Activated effector memory CD4-positive, alpha-beta T cell treated with anti-CD3 and anti-CD28 coated beads, Interleukin-2, amount 50 U/mL, for 16 hours (primary cell): ENCODE data around the gene CCPG1.
A peak's percentile ranks its signal among the peaks of the same experiment; 100 is the strongest.
"Not testable (repeated sequence)": the region's sequence is repeated elsewhere in the genome, so short reads cannot be mapped to it uniquely, and the experiment has no call there.

Experiments used
- DNase-seq: peaks from one replicate; pipeline ENCODE4 v3.0.0-alpha.2; 2020

CCPG1 gene

GRCh38 chr15:55408012-55408928, at the start of gene CCPG1, which contains the start of gene PIERCE2:
Gene CCPG1, minus strand, starts transcription at chr15:55408359. Its CDS starts 18,935 bp downstream, at chr15:55389424.
Gene PIERCE2, plus strand, starts transcription at chr15:55408495. Its CDS starts 274 bp downstream, at chr15:55408769.
- DNase-seq = peak; percentile 95

GRCh38 chr15:55457401-55458022, 49.4 kb upstream of the CCPG1 start:
- DNase-seq = no peak

GRCh38 chr15:55447030-55447394, 38.9 kb upstream of the CCPG1 start:
- DNase-seq = not testable (repeated sequence)

GRCh38 chr15:55446379-55447029, 38.3 kb upstream of the CCPG1 start:
- not testable (repeated sequence) for DNase-seq

- not testable (repeated sequence) for DNase-seq
These were observed 37.8 kb upstream of the CCPG1 start for GRCh38 chr15:55445936-55446335.

- not testable (repeated sequence) for DNase-seq
These were observed 35.0 kb upstream of the CCPG1 start for GRCh38 chr15:55443141-55443540.

DNA sequence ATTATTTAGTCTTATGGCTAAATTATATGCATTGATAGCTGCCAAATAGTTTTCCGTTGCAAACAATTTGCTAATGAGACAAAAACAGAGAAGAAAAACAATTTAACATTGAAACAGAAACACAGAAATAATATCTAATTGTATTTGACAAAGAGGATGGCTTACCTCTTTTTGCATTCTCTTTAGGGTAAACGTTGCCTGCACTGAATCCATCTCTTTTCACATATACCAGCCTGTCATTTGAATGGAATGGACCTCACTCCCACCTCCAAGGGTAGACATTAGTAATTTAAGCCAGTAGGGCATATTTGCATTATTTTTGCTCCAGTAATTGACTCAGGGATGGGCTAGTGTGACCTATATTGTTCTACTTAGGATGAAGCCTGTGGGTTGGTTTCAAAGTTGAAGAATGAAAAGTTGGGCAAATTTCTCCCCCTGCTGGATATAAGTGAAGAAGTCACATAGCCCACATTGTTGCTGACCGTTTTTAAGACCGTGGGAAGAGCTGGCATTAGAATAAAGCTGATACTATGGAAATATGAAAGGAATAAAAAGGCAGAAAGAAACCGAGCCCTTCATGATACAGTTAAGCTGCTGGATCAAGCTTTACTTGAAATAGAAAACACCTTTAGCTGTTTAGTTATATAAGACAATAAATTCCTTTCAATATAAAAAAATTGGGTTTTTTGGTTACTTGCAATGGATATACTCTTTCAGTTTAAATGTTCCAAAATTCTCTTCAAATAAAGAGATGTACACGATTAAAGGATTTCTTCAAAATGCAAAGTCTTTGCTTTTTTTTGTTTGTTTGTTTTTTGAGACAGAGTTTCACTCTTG, 27.0 kb upstream of the CCPG1 start:
- no peak for DNase-seq

- DNase-seq = no peak
These were observed 13.9 kb upstream of the CCPG1 start for GRCh38 chr15:55422089-55422488.

DNA sequence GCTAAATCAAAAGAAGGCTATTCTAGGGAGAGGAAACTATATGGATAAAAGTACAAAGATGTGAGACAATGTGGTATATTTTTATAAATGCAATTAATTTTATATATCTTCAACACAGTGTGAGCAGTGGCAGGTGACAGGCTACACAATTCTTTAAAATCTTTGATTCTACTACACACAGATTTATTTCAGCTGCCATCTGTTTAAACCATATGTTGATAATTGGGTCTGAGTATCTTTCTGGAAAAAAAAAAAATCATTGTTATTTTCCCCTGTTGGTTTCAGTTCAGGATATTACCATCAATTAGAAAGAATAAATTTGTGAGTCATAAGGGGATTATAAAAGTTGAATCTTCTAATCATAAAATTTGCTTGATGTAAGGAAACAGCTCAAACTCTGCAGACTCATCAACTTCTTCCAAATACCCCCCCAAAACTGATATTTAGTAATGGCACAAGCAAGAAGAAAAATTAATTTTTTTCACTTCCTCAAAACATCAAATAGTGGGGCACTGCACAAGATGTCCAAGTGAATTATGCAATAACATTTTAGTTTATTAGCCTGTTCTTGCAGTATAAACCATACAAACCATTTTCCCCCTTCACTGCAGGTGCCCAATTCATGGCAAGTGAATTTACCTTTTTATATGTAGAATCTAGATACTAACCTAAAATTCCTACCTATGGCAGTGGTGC, 12.2 kb upstream of the CCPG1 start:
- no peak for DNase-seq

DNA sequence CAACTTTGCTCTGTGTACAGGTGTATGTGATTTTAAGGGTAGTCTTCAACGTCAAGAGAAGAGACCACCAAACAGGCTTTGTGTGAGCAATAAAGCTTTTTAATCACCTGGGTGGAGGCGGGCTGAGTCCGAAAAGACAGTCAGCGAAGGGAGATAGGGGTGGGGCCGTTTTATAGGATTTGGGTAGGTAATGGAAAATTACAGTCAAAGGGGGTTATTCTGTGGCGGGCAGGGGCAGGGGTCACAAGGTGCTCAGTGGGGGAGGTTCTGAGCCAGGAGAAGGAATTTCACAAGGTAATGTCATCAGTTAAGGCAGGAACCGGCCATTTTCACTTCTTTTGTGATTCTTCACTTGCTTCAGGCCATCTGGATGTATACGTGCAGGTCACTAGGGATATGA, 9.5 kb upstream of the CCPG1 start:
- DNase-seq = not testable (repeated sequence)

DNA sequence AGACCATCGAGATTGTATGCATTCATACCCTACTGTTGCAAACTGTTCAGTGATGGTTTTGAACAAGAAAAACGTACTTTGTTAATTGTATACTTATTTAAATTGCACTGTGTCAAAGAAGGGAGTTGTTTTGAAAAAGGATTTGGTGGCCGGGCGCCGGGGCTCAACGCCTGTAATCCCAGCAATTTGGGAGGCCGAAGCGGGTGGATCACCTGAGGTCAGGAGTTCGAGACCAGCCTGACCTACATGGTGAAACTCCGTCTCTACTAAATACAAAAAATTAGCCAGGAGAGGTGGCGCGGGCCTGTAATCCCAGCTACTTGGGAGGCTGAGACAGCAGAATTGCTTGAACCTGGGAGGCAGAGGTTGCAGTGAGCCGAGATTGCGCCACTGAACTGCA, 817 bp upstream of the CCPG1 start:
- DNase-seq = not testable (repeated sequence)

DNA sequence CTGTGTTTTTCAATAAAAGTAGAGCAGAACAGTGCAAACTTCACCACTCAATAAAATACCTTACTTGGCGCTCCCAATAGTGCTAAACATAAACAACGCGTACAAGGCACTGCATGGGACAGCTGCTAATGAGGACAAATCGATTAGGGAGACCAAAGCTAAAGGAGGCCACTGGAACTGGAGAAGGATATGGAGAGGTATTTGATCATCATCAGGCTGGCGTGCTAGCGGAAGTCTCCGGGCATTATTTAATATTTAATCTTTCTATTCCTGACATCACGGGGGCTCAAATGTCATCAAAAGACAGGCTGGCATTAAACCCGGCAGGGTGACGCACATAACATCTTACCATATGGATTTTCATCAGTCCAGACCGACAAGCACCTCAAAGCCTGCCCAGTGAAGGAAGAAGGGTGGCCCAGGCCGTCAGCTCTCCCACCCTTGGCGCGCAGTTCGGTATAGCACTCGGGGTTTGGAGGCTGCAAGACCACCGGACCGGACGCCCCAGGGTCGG, 604 bp downstream of the CCPG1 start:
- no peak for DNase-seq

DNA sequence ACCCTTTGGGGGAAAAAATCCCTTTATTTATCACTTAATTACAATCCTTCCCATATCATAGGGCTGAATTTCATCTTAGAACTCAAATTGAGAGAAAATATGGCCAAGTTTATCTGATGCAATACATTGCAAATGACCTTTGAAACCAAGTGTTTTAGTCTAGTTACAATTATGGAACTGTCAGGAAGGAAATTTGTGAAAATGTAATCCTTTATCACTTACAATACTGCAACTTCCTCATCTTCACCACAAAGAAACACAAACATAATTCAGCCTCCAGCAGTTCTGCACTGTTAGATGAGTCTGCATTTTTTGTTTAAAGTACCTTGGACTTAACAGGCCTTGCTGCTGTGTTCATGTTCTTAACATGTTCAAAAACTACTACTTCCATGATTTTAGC, 4.6 kb downstream of the CCPG1 start:
- no peak for DNase-seq

DNA sequence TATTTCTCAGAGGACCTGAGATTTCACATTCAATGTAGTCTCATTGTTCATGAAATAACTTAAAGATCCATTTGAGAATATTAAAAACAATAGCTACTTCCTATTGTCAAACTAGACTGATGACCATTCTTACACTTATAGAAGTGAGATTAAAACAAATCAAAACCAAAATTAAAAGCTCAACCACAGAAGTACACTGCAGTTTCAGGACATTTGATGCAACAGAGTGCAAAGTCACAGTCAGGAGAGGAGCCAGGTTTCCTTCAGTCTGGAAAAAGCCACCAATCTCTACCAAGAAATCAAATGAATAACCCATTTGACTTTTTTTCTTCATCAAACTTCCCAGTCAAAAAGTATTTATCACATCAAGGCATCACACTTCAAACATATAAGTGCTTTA, 5.5 kb downstream of the CCPG1 start:
- no peak for DNase-seq

- no peak for DNase-seq
These were observed 6.3 kb downstream of the CCPG1 start for GRCh38 chr15:55401786-55402246.

GRCh38 chr15:55400050-55400449, 8.1 kb downstream of the CCPG1 start:
- not testable (repeated sequence) for DNase-seq

DNA sequence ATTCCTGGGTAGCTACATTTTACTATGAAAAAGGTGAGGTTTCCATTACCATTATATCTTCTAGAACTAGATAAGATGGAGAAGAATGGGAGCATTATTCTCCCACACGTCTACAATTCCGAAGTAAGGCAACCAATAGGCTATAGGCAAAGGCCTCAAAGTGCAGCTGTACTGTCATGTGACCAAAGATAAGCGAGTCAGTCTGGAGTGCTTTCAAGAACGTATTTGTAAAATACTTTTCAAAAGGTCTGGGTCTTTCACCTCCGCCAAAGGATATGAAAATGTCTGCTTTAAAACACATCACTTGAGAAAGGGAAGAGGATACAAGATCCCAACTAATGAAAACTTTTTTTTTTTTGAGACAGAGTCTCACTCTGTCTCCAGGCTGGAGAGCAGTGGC, 9.9 kb downstream of the CCPG1 start:
- DNase-seq = no peak

- DNase-seq = no peak
These were observed 13.5 kb downstream of the CCPG1 start for GRCh38 chr15:55394694-55395093.

DNA sequence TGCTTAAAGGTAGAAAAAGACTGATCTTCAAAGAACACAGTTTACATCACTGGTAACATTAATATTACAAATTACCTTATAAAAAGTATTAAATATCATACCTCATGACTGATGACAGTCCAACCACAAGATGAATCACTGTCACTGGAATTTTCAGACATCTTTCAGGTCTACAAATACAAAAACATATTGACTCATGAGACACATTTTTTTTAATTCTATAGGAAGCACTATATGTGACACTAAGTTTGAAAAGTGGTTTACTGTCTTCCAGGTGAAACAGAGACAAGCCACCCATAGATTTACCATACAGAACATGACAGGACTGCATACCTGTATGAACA, 18.9 kb downstream of the CCPG1 start:
- DNase-seq = no peak

DNA sequence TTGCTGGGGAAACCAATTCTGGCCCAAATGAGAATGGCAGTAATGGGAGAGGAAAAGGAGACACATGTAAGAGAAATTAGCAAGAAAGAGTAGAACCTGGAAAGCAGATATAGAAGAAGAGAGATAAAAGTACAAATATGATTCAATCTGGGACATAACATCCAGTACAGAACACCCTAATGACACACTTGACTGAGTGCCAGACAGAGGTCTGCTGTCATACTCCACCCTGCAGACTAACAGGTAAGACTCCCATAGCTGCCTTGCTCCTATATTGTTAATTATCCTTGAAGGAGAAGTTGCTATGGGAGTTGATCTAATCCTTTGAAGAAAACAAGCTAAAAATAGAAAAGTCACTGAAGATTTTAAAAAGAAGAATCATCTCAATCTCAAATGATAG, 21.1 kb downstream of the CCPG1 start:
- no peak for DNase-seq

DNA sequence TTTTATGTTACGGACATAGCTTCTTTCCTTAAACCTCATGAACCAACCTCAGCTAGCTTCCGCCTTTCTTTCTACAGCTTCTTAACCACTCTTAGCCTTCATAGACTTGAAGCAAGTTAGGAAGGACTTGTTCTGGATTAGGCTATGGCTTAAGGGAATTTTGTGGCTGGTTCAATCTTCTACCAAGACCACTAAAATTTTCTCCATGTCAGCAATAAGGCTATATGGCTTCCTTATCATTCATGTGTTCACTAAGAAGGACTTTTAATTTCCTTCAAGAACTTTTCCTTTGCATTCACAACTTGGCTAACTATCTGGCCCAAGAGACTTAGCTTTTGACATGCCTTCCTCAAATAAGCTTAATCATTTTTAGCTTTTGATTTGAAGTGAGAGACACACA, 24.5 kb downstream of the CCPG1 start:
- DNase-seq = no peak

DNA sequence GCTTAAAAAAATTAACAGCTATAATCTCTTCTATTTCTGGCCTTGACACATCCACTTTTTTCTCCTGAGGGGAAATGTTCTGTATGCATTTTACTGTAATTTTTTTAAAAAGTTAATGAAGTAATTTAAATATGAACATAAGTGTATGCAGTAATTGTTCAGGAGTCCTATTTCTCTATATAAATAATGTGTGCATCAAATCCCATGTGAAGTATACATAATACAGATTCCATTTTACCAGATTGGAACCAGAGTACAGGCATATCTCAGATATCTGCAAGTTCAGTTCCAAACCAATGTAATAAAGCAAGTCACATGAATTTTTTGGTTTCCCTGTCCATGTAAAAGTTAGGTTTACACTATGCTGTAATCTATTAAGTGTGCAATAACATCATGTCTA, 26.6 kb downstream of the CCPG1 start:
- DNase-seq = no peak
